Measurements from ENCODE around the gene MAML1. TPM values are rescaled to one million over a fixed set of nuclear protein-coding genes. Genes with fewer than 3 reads are reported as not detected.

The MAML1 gene
- polyA plus RNA-seq, 1 donor from 2014 or later: 6.8 TPM

DNA sequence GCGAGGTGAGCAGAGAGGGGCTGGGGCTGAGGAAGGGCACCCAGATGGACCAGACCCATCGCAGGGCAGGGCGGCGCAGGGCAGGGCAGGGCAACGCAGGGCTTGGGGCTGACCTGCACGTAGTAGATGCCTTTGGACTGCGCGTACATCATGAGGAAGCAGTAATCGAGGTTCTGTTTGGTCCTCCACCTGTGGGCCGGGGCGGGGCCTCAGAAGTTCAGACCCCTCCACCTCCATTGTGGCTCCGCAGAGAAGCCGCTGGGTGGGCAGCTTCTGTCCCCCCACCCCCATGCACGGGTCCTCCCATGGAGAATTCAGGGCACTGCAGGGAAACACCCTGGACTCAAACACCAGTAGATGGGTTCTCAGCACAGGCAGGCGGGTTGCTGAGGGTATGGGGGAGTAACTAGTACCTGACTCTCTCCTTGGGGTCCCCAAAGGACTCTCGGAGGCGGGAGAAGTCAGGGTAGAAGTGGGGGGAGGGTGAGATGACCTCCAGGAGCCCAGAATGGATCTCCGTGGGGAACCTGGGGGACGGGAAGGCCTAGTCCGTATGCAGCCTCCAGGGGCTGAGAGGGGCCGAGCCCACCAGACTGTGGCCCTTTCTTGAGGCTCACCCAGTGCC, 67.6 kb downstream of the MAML1 start:
- Histone ChIP-seq H3K9me3 (ENCODE audit: low read length) (no peaks in the 10 kb centered on the region), H2AFZ (ENCODE audit: low read depth, low read length) (no peak overlapping the region), H3K79me2 (replicated peaks; ENCODE audit: insufficient read depth, low read length) (no peaks in the 10 kb centered on the region), H4K20me1 (ENCODE audit: insufficient read depth) (no peaks in the 10 kb centered on the region), H3K4me3 (ENCODE audit: low read length) (no peak overlapping the region), H3K9ac (ENCODE audit: low read length) (no peak overlapping the region), H3K27ac (ENCODE audit: low read length) (no peak overlapping the region), H3K4me2 (ENCODE audit: low read length) (no peak overlapping the region), H3K9me2 (ENCODE audit: insufficient read depth, low read length) (no peaks in the 10 kb centered on the region), H3K36me3 (ENCODE audit: insufficient read depth, low read length) (no peaks in the 10 kb centered on the region), H3K27me3 (ENCODE audit: insufficient read depth, low read depth, low read length) (no peaks in the 10 kb centered on the region), H3F3A (ENCODE audit: insufficient read depth, low read length, poor library complexity, severe bottlenecking) (no peaks in the 10 kb centered on the region)
- TF ChIP-seq MXI1 (conservative IDR thresholded peaks at IDR 0.05; ENCODE audit: poor library complexity, severe bottlenecking): no peak
- TF ChIP-seq, protein P1, sequence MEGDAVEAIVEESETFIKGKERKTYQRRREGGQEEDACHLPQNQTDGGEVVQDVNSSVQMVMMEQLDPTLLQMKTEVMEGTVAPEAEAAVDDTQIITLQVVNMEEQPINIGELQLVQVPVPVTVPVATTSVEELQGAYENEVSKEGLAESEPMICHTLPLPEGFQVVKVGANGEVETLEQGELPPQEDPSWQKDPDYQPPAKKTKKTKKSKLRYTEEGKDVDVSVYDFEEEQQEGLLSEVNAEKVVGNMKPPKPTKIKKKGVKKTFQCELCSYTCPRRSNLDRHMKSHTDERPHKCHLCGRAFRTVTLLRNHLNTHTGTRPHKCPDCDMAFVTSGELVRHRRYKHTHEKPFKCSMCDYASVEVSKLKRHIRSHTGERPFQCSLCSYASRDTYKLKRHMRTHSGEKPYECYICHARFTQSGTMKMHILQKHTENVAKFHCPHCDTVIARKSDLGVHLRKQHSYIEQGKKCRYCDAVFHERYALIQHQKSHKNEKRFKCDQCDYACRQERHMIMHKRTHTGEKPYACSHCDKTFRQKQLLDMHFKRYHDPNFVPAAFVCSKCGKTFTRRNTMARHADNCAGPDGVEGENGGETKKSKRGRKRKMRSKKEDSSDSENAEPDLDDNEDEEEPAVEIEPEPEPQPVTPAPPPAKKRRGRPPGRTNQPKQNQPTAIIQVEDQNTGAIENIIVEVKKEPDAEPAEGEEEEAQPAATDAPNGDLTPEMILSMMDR (IDR thresholded peaks at IDR 0.05; ENCODE audit: poor library complexity, severe bottlenecking): no peak
- TF ChIP-seq RAD21 (conservative IDR thresholded peaks at IDR 0.05): no peak
- no peak for TF ChIP-seq EP300 (conservative IDR thresholded peaks at IDR 0.05; ENCODE audit: poor library complexity, severe bottlenecking)
- no peak for TF ChIP-seq TAF1 (IDR thresholded peaks at IDR 0.05; ENCODE audit: low read depth)
- no peak for TF ChIP-seq POLR2AphosphoS5 (IDR thresholded peaks at IDR 0.05)
- TF ChIP-seq SMC3 (conservative IDR thresholded peaks at IDR 0.05; ENCODE audit: poor library complexity): no peak
- TF ChIP-seq EZH2 (IDR thresholded peaks at IDR 0.05; ENCODE audit: borderline replicate concordance, insufficient read depth, low read length, poor library complexity, severe bottlenecking): no peak
- TF ChIP-seq, protein P2, sequence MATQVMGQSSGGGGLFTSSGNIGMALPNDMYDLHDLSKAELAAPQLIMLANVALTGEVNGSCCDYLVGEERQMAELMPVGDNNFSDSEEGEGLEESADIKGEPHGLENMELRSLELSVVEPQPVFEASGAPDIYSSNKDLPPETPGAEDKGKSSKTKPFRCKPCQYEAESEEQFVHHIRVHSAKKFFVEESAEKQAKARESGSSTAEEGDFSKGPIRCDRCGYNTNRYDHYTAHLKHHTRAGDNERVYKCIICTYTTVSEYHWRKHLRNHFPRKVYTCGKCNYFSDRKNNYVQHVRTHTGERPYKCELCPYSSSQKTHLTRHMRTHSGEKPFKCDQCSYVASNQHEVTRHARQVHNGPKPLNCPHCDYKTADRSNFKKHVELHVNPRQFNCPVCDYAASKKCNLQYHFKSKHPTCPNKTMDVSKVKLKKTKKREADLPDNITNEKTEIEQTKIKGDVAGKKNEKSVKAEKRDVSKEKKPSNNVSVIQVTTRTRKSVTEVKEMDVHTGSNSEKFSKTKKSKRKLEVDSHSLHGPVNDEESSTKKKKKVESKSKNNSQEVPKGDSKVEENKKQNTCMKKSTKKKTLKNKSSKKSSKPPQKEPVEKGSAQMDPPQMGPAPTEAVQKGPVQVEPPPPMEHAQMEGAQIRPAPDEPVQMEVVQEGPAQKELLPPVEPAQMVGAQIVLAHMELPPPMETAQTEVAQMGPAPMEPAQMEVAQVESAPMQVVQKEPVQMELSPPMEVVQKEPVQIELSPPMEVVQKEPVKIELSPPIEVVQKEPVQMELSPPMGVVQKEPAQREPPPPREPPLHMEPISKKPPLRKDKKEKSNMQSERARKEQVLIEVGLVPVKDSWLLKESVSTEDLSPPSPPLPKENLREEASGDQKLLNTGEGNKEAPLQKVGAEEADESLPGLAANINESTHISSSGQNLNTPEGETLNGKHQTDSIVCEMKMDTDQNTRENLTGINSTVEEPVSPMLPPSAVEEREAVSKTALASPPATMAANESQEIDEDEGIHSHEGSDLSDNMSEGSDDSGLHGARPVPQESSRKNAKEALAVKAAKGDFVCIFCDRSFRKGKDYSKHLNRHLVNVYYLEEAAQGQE (IDR thresholded peaks at IDR 0.05; ENCODE audit: borderline replicate concordance): no peak

DNA sequence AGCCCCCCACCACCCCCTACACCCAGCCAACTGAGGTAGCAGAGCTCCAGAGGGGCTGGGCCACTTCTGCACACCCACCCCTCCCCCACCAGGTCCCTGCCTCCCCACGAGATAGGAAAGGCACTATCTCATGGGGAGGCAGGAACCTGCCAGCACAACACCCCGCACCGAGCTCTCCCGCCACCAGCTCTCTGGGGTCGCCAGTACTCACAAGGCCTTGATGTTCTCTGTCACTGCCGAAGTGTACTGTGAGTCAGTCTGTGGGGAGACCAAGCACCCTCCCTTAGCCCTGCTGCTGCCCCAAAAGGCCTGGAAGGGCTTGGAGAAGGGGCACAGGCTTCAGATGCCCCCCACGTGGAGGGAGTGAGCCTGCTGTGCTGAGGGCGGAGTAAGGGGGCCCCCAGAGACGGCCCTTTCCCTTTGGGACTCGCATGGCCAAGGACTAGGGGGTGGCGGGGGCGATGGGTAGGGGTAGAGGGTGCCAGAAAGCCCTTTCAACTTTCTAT, 68.1 kb downstream of the MAML1 start:
- Histone ChIP-seq H3K27me3 (ENCODE audit: insufficient read depth, low read depth, low read length) (no peaks in the 10 kb centered on the region), H3F3A (ENCODE audit: insufficient read depth, low read length, poor library complexity, severe bottlenecking) (no peaks in the 10 kb centered on the region), H4K20me1 (ENCODE audit: insufficient read depth) (no peaks in the 10 kb centered on the region), H3K4me2 (ENCODE audit: low read length) (no peak overlapping the region), H3K27ac (ENCODE audit: low read length) (no peak overlapping the region), H3K9me2 (ENCODE audit: insufficient read depth, low read length) (no peaks in the 10 kb centered on the region), H3K36me3 (ENCODE audit: insufficient read depth, low read length) (no peaks in the 10 kb centered on the region), H3K4me3 (ENCODE audit: low read length) (no peak overlapping the region), H2AFZ (ENCODE audit: low read depth, low read length) (no peak overlapping the region), H3K9me3 (ENCODE audit: low read length) (no peaks in the 10 kb centered on the region), H3K9ac (ENCODE audit: low read length) (no peak overlapping the region), H3K79me2 (replicated peaks; ENCODE audit: insufficient read depth, low read length) (no peaks in the 10 kb centered on the region)
- TF ChIP-seq RAD21 (conservative IDR thresholded peaks at IDR 0.05): no peak

Measured in neural cell (in vitro differentiated cells).